Nephron progenitor cell (in vitro differentiated cells): ENCODE results near the gene PERCC1.

Experiments
- DNase-seq: peaks from one replicate; pipeline ENCODE4 v3.0.0; 2021
- H3K27ac Mint-ChIP-seq: 2 replicates; pipeline ENCODE4 v1.8.0; 2021; ENCODE audit warnings: mild to moderate bottlenecking, moderate library complexity, mixed read lengths
- H3K27me3 Mint-ChIP-seq: 2 replicates; pipeline ENCODE4 v1.8.0; 2021; ENCODE audit warnings: mild to moderate bottlenecking, low read depth, mixed read lengths; ENCODE audit not compliant: poor library complexity
- H3K36me3 Mint-ChIP-seq: 2 replicates; pipeline ENCODE4 v1.8.0; 2021; ENCODE audit warnings: low read depth, mixed read lengths
- H3K4me1 Mint-ChIP-seq: 2 replicates; pipeline ENCODE4 v1.8.0; 2021; ENCODE audit warnings: mixed read lengths
- H3K4me3 Mint-ChIP-seq: 2 replicates; pipeline ENCODE4 v1.8.0; 2021; ENCODE audit warnings: mild to moderate bottlenecking, moderate library complexity, mixed read lengths
- H3K9me3 Mint-ChIP-seq: 2 replicates; pipeline ENCODE4 v1.8.0; 2021; ENCODE audit warnings: mild to moderate bottlenecking, moderate library complexity, mixed read lengths
- TF ChIP-seq, protein P1 (sequence below): fragments of 200-600 bp; sonication (generic); IDR thresholded peaks from 2 replicates; pipeline ENCODE4 v1.5.0; 2021; ENCODE audit warnings: antibody characterized with exemption

PERCC1 gene

DNA sequence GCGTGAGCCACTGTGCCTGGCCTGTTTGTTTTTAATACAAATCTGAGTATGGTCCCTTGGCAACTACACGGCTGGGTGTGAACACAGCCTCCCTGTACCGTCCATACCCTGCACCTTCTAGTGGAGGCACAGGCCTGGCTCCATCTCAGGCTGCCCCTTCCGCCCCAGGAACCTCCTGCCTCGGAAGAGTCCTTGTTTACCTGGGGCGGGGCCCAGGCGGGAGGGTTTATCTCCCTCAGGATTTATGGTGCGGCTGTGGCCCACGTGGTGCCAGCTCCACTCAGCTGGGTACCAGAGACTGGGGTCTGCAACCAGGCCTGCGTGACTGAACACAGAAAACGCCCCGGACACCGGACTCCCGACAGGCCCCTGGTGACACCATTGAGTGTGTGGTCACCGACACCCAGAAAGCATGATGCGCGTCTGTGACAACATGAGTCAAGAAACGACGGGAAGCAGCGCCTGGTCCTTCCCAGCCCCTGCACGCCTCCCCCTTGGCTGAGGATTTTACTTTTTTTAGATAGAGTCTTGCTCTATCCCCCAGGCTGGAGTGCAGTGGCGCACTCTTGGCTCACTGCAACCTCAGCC lies 35.3 kb upstream of the PERCC1 start:
- TF ChIP-seq, protein P1, sequence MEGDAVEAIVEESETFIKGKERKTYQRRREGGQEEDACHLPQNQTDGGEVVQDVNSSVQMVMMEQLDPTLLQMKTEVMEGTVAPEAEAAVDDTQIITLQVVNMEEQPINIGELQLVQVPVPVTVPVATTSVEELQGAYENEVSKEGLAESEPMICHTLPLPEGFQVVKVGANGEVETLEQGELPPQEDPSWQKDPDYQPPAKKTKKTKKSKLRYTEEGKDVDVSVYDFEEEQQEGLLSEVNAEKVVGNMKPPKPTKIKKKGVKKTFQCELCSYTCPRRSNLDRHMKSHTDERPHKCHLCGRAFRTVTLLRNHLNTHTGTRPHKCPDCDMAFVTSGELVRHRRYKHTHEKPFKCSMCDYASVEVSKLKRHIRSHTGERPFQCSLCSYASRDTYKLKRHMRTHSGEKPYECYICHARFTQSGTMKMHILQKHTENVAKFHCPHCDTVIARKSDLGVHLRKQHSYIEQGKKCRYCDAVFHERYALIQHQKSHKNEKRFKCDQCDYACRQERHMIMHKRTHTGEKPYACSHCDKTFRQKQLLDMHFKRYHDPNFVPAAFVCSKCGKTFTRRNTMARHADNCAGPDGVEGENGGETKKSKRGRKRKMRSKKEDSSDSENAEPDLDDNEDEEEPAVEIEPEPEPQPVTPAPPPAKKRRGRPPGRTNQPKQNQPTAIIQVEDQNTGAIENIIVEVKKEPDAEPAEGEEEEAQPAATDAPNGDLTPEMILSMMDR, result no peak
- Mint-ChIP-seq H3K9me3 (no peaks in the 10 kb centered on the region), H3K4me1 (no peaks in the 10 kb centered on the region), H3K36me3 (peaks cover 11% of the 10 kb centered on the region), H3K4me3 (no peak overlapping the region), H3K27me3 (no peaks in the 10 kb centered on the region), H3K27ac (no peak overlapping the region)
- DNase-seq, result no peak

DNA sequence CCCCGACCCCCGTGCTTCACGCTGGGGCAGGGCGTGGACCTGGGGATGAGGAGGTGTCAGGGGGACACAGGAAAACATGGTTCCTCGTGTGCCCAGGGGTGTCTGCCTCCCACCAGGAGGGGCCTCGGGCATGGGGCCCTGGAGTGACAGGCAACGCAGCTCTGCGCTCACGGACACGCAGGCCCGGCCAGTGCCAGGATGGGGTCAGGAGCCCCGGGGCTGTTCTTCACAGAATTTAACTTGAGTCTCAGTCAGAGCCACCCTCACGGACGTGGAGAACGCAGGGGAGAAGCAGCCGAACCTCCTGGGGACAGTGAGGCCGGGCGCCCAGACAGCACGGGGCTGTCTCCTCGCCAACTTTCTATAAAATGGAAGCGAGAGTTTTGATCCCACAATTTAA lies 33.1 kb upstream of the PERCC1 start:
- H3K36me3 Mint-ChIP-seq, result peaks cover 18% of the 10 kb centered on the region
- no peaks in the 10 kb centered on the region for H3K9me3 Mint-ChIP-seq
- no peaks in the 10 kb centered on the region for H3K27me3 Mint-ChIP-seq
- H3K27ac Mint-ChIP-seq, result no peak overlapping the region
- no peak overlapping the region for H3K4me3 Mint-ChIP-seq
- H3K4me1 Mint-ChIP-seq, result no peaks in the 10 kb centered on the region
- TF ChIP-seq, protein P1, result no peak
- DNase-seq, result no peak

DNA sequence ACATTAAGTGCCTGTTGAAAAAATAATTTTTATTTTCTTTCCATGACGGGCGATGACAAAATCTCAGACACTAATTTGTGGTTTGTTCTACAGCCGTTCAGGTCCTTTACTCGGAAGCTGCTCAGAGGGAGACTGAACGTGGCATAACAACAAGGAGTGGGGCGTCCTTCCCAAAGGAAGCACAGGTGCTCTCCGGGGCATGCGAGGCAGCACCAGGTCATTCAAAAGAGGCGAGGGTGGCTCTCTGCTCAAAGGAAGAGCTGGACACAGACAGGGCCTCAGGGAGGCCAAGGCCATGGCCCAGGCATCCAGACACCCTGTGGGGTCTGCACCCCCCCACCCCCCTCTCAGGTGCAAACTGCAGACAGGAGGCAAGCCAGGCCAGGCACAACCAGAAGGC lies 32.5 kb upstream of the PERCC1 start:
- Mint-ChIP-seq H3K27me3 (no peaks in the 10 kb centered on the region), H3K36me3 (peaks cover 14% of the 10 kb centered on the region), H3K4me3 (no peak overlapping the region), H3K4me1 (no peaks in the 10 kb centered on the region), H3K27ac (no peak overlapping the region), H3K9me3 (no peaks in the 10 kb centered on the region)
- TF ChIP-seq, protein P1, result no peak
- DNase-seq, result no peak

DNA sequence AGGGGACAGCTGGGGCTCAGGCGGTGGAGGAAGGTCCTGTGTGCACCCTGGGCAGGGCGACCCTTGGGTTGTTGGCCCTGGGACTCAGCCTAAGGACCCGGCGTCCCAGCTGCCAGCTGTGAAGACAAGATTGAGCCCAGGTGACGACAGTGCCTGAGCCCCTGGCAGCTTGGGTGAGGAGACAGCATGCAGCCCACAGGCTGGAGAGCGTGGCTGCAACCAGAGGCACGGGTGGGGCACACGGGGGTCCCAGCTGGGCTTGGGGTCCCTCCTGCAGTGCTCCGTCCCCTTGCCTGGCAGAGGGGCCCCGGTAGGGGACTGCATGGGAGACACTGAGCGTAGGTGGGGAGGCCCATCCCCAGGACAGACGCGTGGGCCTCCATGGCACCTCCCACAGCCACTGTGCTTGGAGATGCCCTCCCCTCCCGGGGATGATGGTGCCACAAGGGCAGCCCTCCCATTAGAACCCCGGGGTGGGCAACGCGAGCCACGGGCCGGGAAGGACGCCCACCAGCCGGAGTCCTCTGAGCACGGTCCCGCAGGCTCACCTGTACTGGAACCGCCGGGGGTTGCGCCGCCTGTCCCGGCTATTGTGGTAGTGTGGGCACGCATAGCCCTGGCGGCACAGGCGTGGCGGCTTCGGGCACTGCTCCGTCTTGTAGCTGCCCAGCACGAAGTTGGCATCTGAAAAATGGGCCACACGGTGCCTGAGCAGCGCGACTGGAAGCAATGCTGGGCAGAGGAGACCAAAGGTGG lies 31.9 kb upstream of the PERCC1 start:
- no peak for DNase-seq
- peak overlapping the region; percentile 54 for H3K27ac Mint-ChIP-seq
- H3K9me3 Mint-ChIP-seq, result no peaks in the 10 kb centered on the region
- H3K4me1 Mint-ChIP-seq, result no peaks in the 10 kb centered on the region
- TF ChIP-seq, protein P1, result no peak
- no peak overlapping the region for H3K4me3 Mint-ChIP-seq
- no peaks in the 10 kb centered on the region for H3K27me3 Mint-ChIP-seq
- peaks cover 14% of the 10 kb centered on the region for H3K36me3 Mint-ChIP-seq

DNA sequence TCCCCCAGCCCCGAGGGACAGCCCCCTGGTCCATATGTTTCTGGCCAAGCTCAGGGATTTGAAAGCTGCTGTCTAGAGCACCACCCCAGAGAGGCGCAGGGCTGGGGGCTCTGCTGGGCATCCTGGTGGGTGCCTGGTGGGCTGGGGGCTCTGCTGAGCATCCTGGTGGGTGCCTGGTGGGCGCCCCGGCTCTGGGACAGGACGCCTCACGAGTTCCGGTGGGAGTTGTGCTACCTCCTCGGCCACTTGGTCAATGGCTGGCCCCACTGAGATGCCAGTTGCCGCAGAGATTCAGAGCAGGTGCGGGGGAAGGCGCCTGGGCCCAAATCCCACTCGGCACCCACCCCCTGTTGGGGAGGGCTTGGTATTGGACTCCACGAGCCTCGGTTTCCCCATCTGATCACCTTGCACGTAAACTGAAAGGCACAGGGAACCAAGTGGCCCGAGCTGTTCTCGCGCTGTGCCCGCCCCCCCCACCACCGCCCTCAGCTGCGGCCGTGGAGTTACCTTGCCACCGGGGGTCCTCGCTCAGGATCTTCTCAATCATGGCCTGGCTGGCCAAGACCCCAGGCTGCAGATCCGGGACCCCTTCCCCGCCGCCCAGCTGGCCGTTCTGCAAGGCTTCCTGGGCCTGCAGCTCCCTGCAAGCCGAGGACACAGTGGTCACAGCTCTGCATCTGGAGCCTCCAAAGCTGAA lies 29.7 kb upstream of the PERCC1 start:
- no peaks in the 10 kb centered on the region for H3K4me1 Mint-ChIP-seq
- peaks cover 14% of the 10 kb centered on the region for H3K36me3 Mint-ChIP-seq
- no peaks in the 10 kb centered on the region for H3K9me3 Mint-ChIP-seq
- H3K27ac Mint-ChIP-seq, result no peak overlapping the region
- H3K27me3 Mint-ChIP-seq, result peaks cover 5% of the 10 kb centered on the region
- no peak overlapping the region for H3K4me3 Mint-ChIP-seq
- no peak for DNase-seq
- TF ChIP-seq, protein P1, result no peak
